NK-92 (cell line): ENCODE measurements around the gene HK3.
"Not testable (repeated sequence)": the region's sequence is repeated elsewhere in the genome, so short reads cannot be mapped to it uniquely, and the experiment has no call there.

Experiments used
- DNase-seq: peaks from one replicate; lab custom pipeline; 2025; ENCODE audit not compliant: unreplicated experiment; lab: John Stamatoyannopoulos, UW

HK3 gene

GRCh38 chr5:176883700-176884570, 15.2 kb downstream of the HK3 start:
- DNase-seq: no peak

- no peak for DNase-seq
Observed at GRCh38 chr5:176882567-176882903, 16.6 kb downstream of the HK3 start.

- DNase-seq: no peak
Observed at GRCh38 chr5:176881816-176882566, 17.2 kb downstream of the HK3 start.

- no peak for DNase-seq
Observed at GRCh38 chr5:176881021-176881749, 18.0 kb downstream of the HK3 start.

GRCh38 chr5:176880366-176881020, 18.7 kb downstream of the HK3 start:
- no peak for DNase-seq

GRCh38 chr5:176879663-176880361, 19.3 kb downstream of the HK3 start:
- no peak for DNase-seq

GRCh38 chr5:176878906-176879662, 20.1 kb downstream of the HK3 start:
- DNase-seq: no peak

- DNase-seq: no peak
Observed at GRCh38 chr5:176878463-176878862, 20.7 kb downstream of the HK3 start.

- DNase-seq: no peak
Observed at GRCh38 chr5:176877793-176878331, 21.3 kb downstream of the HK3 start.

GRCh38 chr5:176876506-176877431, 22.4 kb downstream of the HK3 start:
- no peak for DNase-seq

GRCh38 chr5:176875783-176876505, 23.2 kb downstream of the HK3 start:
- no peak for DNase-seq

- no peak for DNase-seq
Observed at GRCh38 chr5:176875014-176875550, 24.1 kb downstream of the HK3 start.

- DNase-seq: no peak
Observed at GRCh38 chr5:176874198-176874780, 24.9 kb downstream of the HK3 start.

- no peak for DNase-seq
Observed at GRCh38 chr5:176873541-176874172, 25.5 kb downstream of the HK3 start.

- DNase-seq: not testable (repeated sequence)
Observed at GRCh38 chr5:176873011-176873410, 26.1 kb downstream of the HK3 start.

- DNase-seq: not testable (repeated sequence)
Observed at GRCh38 chr5:176872586-176872985, 26.6 kb downstream of the HK3 start.

GRCh38 chr5:176870644-176871043, 28.5 kb downstream of the HK3 start:
- DNase-seq: not testable (repeated sequence)
